Measurements from ENCODE around the gene MRPL10.
"Not testable (repeated sequence)": the region's sequence is repeated elsewhere in the genome, so short reads cannot be mapped to it uniquely, and the experiment has no call there.

MRPL10 gene

GRCh38 chr17:47789611-47790561 is 41.5 kb downstream of the MRPL10 start:
- peak; percentile 15 for DNase-seq (ENCODE audit: low spot score)

DNA sequence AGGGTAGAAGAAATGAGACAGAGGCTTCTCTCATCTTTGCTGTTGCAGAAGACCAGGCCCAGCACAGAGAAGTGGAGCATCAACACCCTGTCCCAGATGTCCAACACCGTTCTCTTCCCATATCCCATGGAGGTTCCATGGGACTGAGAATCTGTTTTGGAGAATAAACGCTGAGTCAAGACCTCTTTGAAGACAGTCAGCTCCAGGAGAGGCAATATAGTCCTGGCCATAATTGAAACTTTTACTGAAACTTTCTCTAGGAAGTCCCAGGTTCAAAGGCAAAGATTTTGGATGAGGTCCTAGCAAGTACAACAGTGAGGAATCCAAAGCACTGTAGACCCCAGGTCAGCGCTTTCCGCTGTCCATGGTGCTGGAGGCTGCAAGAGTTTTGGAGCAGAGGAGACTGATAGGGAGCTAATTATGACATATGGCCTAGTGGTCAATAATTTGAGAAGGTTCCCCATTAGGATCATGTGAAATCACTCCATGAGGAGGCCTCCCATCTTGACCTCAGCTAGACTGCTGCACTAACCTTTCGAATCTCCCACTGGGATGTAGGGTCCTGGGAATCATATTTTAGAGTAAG is 45.7 kb downstream of the MRPL10 start:
- DNase-seq (ENCODE audit: low spot score), result no peak

DNA sequence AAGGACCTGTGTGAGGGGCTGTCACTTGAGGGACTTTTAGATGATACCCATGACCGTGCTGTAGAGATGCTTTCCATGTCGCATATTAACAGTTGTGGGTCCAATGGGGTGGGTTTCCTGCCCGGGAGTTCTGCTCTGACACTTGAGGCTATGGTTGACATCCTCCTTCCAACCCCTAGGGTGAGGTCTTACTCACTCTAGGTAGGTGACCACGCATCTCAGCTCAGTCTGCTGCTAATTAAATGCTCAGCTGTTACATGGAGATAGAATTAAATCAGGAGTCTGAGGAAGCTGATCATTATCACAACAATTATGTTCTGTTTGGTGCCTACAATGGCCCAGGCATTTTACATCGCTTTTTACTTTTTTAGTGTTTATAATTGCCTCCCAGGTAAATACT is 49.9 kb downstream of the MRPL10 start:
- DNase-seq (ENCODE audit: low spot score), result no peak

GRCh38 chr17:47778184-47778635 is 53.1 kb downstream of the MRPL10 start:
- DNase-seq (ENCODE audit: low spot score), result no peak

- peak; percentile 36 for DNase-seq (ENCODE audit: low spot score)
These were observed 54.8 kb downstream of the MRPL10 start for GRCh38 chr17:47776330-47777197.

DNA sequence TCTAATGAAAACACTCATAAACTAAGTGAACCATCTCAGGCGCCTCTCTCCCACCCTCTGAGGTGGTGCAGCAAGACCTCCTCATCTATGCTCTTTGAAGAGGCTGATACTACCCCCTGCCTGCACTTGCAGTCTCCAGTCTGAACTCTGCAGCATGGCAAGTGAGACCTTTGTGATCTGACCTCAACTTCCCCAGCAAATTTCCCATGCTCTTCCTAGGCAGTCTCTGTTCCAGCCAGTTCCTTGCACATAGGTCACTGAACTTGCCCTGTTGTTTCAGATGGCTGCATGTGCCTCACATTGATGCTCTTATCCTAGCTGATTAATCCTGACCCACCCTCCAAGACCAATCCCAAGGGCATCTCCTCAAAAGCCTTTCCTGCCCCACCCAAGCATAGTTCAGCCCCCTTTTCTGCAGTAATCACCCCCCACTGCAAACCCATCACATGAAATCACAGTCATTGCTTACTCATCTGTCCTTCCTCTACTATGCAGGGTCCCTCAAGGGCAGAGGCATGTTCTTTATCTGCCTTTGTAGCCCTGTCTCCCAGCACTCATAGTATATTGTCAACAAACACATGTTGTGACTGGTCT is 56.3 kb downstream of the MRPL10 start:
- DNase-seq (ENCODE audit: low spot score), result no peak

DNA sequence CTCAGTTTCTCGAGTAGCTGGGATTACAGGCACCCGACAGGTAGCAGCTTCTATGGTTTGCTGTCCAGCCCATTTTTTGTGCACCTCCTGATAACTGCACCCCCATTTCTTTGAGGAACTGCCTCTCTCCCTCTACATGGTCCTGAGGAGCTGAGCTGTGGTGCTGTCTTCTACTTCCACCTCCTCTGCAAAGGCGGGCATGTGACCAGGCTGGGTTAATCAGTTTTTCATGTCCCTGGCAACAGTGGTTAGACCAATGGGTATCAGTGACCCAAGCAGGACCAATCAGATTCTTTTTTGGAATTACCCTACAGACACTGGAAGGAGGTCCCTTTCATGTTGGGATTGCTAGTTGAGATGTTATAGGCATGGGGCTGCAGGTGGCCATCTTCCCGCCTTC is 57.0 kb downstream of the MRPL10 start:
- DNase-seq (ENCODE audit: low spot score), result no peak

GRCh38 chr17:47773649-47774048 is 57.7 kb downstream of the MRPL10 start:
- DNase-seq (ENCODE audit: low spot score), result not testable (repeated sequence)

Data from pons (tissue), 1 donor.